HepG2 (cell line): ENCODE measurements around the gene ALG11. TPM values are rescaled to one million over a fixed set of nuclear protein-coding genes. Genes with fewer than 3 reads are reported as not detected.

ENCODE experiments used
- CAMTA2 ChIP-seq: sonication (generic); formaldehyde crosslinking; IDR thresholded peaks from 2 replicates; pipeline ENCODE4 v1.4.0; 2020; ENCODE audit warnings: mild to moderate bottlenecking, missing genetic modification reagents, borderline replicate concordance
- FOXO1 ChIP-seq: sonication (generic); formaldehyde crosslinking; IDR thresholded peaks from 2 replicates; pipeline ENCODE4 v1.4.0; 2020; ENCODE audit warnings: missing genetic modification reagents
- HCFC1 ChIP-seq: fragments of 150-350 bp; IDR thresholded peaks from 2 replicates; pipeline ENCODE4 v1.6.1; 2014; ENCODE audit warnings: low read depth, low read length
- HIVEP1 ChIP-seq: sonication (generic); formaldehyde crosslinking; IDR thresholded peaks from 2 replicates; pipeline ENCODE4 v1.4.0; 2020; ENCODE audit warnings: mild to moderate bottlenecking, missing genetic modification reagents
- HNF4A ChIP-seq: sonication (generic); formaldehyde crosslinking; IDR thresholded peaks from 2 replicates; pipeline ENCODE4 v1.4.0; 2020; ENCODE audit warnings: missing genetic modification reagents
- ISL2 ChIP-seq: sonication (generic); formaldehyde crosslinking; IDR thresholded peaks from 2 replicates; pipeline ENCODE4 v1.5.0; 2020; ENCODE audit warnings: missing genetic modification reagents
- MAX ChIP-seq: IDR thresholded peaks from 2 replicates; pipeline ENCODE4 v1.6.1; 2012; ENCODE audit warnings: inconsistent platforms
- NFIB ChIP-seq: sonication (generic); formaldehyde crosslinking; IDR thresholded peaks from 2 replicates; pipeline ENCODE4 v1.9.0; 2021; ENCODE audit warnings: missing genetic modification reagents, mild to moderate bottlenecking, borderline replicate concordance
- NR2F6 ChIP-seq, 2 experiments: IDR thresholded peaks; 2 replicates each; pipeline ENCODE4 v1.6.1; 2016; ENCODE audit warnings: antibody characterized with exemption in 1 of 2, mild to moderate bottlenecking in 1 of 2
- PTBP1 ChIP-seq: fragments of 200-400 bp; formaldehyde crosslinking; IDR thresholded peaks from 2 replicates; pipeline ENCODE4 v1.6.1; 2018; ENCODE audit warnings: low read length, low read depth; ENCODE audit not compliant: poor library complexity, severe bottlenecking
- SOX13 ChIP-seq, 3 experiments: fragments of 450-650 bp in 1 of 3; sonication (generic) in 1 of 3; formaldehyde crosslinking in 1 of 3; IDR thresholded peaks in 2 of 3; conservative IDR thresholded peaks in 1 of 3; 2 replicates each; pipeline versions ENCODE4 v1.5.0 to v1.6.1; 2016 to 2020; ENCODE audit warnings: antibody characterized with exemption in 1 of 3, mild to moderate bottlenecking in 1 of 3, missing compliant biosample characterization in 1 of 3, missing genetic modification reagents in 1 of 3, moderate library complexity in 1 of 3
- SP4 ChIP-seq: sonication (generic); formaldehyde crosslinking; IDR thresholded peaks from 2 replicates; pipeline ENCODE4 v1.8.1; 2023; ENCODE audit warnings: mild to moderate bottlenecking, missing genetic modification reagents
- TFAP4 ChIP-seq: sonication (generic); IDR thresholded peaks from 2 replicates; pipeline ENCODE4 v1.6.1; 2016; ENCODE audit warnings: low read depth, borderline replicate concordance
- ZNF124 ChIP-seq: sonication (generic); formaldehyde crosslinking; IDR thresholded peaks from 2 replicates; pipeline ENCODE4 v1.4.0; 2020; ENCODE audit warnings: missing genetic modification reagents
- ZNF263 ChIP-seq: sonication (generic); formaldehyde crosslinking; IDR thresholded peaks from 2 replicates; pipeline ENCODE4 v1.4.0; 2020; ENCODE audit warnings: missing genetic modification reagents
- ZNF3 ChIP-seq: IDR thresholded peaks from 2 replicates; pipeline ENCODE4 v1.7.0; 2017; ENCODE audit warnings: inconsistent platforms
- ZNF30 ChIP-seq: sonication (generic); formaldehyde crosslinking; IDR thresholded peaks from 2 replicates; pipeline ENCODE4 v1.5.0; 2020; ENCODE audit warnings: mild to moderate bottlenecking, missing genetic modification reagents
- ZNF335 ChIP-seq: sonication (generic); formaldehyde crosslinking; IDR thresholded peaks from 2 replicates; pipeline ENCODE4 v1.4.0; 2020; ENCODE audit warnings: missing genetic modification reagents
- ZNF646 ChIP-seq: sonication (generic); formaldehyde crosslinking; IDR thresholded peaks from 2 replicates; pipeline ENCODE4 v1.9.0; 2021; ENCODE audit warnings: mild to moderate bottlenecking, missing genetic modification reagents
- ZNF768 ChIP-seq: sonication (generic); formaldehyde crosslinking; IDR thresholded peaks from 2 replicates; pipeline ENCODE4 v1.4.0; 2020; ENCODE audit warnings: missing genetic modification reagents
- polyA plus RNA-seq, 8 experiments: library from polyadenylated mRNA; depleted of rRNA in 3 of 8; stranded (reverse) in 7 of 8; unstranded in 1 of 8; fragments of >200 nt; fragmentation: Illumina TruSeq in 4 of 8; extraction: Trizol in 4 of 8; gene quantifications; 2 replicates each; pipeline versions ENCODE4 v1.2.1 to v1.2.3, GENCODE V29; 2011 to 2016; ENCODE audit warnings: low read depth in 4 of 8, missing spikeins in 1 of 8, mixed read lengths in 1 of 8; ENCODE audit not compliant: insufficient read depth in 1 of 8
- total RNA-seq, 5 experiments: library from RNA; depleted of rRNA; stranded (reverse); fragments of >200 nt; fragmentation: Illumina TruSeq; extraction: Trizol; gene quantifications; 2 replicates each; pipeline ENCODE4 v1.2.3, GENCODE V29; 2016; ENCODE audit warnings: low read depth in 1 of 5
- TF ChIP-seq, protein P1 (sequence below): sonication (generic); formaldehyde crosslinking; IDR thresholded peaks from 2 replicates; pipeline ENCODE4 v1.8.1; 2022; ENCODE audit warnings: mild to moderate bottlenecking, missing genetic modification reagents

ALG11 gene
- total and polyA plus RNA-seq, 2 of the 13 experiments (the other 11 are each of a cell fraction or from before 2014, with no cell fraction given): 14.7 to 27.9 TPM

DNA sequence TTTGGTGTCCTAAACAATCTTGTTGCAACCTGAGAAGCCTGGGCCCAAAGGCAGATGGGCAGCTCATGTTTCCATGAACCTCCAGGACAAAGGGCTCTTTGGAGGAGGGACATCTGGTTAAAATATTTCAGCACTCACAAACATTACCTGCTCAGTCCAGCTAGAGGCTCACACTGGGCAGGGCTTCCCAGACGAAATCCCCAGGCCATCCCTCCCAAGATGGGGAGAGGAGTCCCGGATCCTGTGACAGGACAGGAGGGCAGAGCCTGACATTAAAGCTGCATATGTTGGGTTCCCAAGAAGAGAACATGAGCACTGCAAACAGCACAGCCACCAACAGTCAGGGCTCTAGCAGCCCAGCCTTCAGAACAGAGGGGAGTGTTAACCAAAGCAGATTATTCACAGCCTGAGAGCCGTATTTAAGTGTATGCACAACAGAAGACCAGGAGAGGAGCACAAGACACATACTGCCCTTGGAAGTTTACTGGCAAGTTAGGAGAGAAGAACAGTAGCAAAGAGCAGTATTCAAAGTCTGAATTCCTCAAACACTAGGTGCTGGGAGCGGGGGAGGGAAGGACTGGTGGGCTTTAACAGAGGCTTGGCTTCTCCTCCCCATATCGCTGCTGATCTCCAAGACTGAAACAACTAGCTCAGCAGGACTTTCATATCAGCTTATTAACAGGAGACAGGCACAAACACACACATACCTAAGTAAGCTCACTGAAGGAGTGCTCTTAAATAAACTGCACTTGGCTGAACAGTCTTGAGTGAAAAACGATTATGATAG, 13.3 kb upstream of the ALG11 start (continued):
- 0 out of 2 replicates have a peak, but pooled peaks have one; percentile 9 for TF ChIP-seq NR2F6 (IDR thresholded peaks at IDR 0.05)
- TF ChIP-seq NR2F6 (CRISPR knock-in tag; IDR thresholded peaks at IDR 0.05): no peak; the same call in 1 of the 2 replicates
- TF ChIP-seq ZNF768 (CRISPR knock-in tag): peak; percentile 36; the same call in 1 of the 2 replicates
- TF ChIP-seq FOXO1: no peak
- no peak for TF ChIP-seq SOX13 (IDR thresholded peaks at IDR 0.05)
- peak in 1 of 2 experiments; percentile 53; a peak in 2 of 4 replicates for TF ChIP-seq SOX13 (CRISPR knock-in tag; conservative IDR thresholded peaks at IDR 0.05 in 1 of 2, IDR thresholded peaks at IDR 0.05 in 1 of 2)
- TF ChIP-seq, protein P1, sequence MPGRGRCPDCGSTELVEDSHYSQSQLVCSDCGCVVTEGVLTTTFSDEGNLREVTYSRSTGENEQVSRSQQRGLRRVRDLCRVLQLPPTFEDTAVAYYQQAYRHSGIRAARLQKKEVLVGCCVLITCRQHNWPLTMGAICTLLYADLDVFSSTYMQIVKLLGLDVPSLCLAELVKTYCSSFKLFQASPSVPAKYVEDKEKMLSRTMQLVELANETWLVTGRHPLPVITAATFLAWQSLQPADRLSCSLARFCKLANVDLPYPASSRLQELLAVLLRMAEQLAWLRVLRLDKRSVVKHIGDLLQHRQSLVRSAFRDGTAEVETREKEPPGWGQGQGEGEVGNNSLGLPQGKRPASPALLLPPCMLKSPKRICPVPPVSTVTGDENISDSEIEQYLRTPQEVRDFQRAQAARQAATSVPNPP: no peak
- no peak for TF ChIP-seq ZNF3 (CRISPR knock-in tag)
- 0 out of 2 replicates have a peak, but pooled peaks have one; percentile 32 for TF ChIP-seq SP4 (CRISPR knock-in tag)
- peak; percentile 68 for TF ChIP-seq HNF4A
- no peak for TF ChIP-seq HCFC1
- no peak for TF ChIP-seq ZNF335 (CRISPR knock-in tag)
- TF ChIP-seq HIVEP1 (CRISPR knock-in tag): 0 out of 2 replicates have a peak, but pooled peaks have one; percentile 31
- no peak for TF ChIP-seq ZNF30 (CRISPR knock-in tag)
- no peak for TF ChIP-seq PTBP1
- peak; percentile 65 for TF ChIP-seq ISL2 (CRISPR knock-in tag)
- TF ChIP-seq TFAP4: 0 out of 2 replicates have a peak, but pooled peaks have one; percentile 8
- no peak for TF ChIP-seq NFIB (CRISPR knock-in tag)
- 0 out of 2 replicates have a peak, but pooled peaks have one; percentile 26 for TF ChIP-seq MAX
- TF ChIP-seq ZNF124 (CRISPR knock-in tag): 0 out of 2 replicates have a peak, but pooled peaks have one; percentile 14
- TF ChIP-seq ZNF263: peak; percentile 73
- no peak for TF ChIP-seq CAMTA2
- TF ChIP-seq ZNF646 (CRISPR knock-in tag): no peak
